ENCODE measurements around the gene FRAS1.

The FRAS1 gene

GRCh38 chr4:78336093-78336943, 279.2 kb downstream of the FRAS1 start:
- DNase-seq = no peak

- DNase-seq = no peak
Measured at GRCh38 chr4:78337244-78338020, 280.3 kb downstream of the FRAS1 start.

- DNase-seq = no peak
Measured at GRCh38 chr4:78342125-78342524, 285.0 kb downstream of the FRAS1 start.

GRCh38 chr4:78343682-78344081, 286.6 kb downstream of the FRAS1 start:
- DNase-seq = no peak

GRCh38 chr4:78345237-78345636, 288.1 kb downstream of the FRAS1 start:
- DNase-seq = no peak

GRCh38 chr4:78346222-78346621, 289.1 kb downstream of the FRAS1 start:
- no peak for DNase-seq

GRCh38 chr4:78347527-78347926, 290.4 kb downstream of the FRAS1 start:
- no peak for DNase-seq

GRCh38 chr4:78353921-78354320, 296.8 kb downstream of the FRAS1 start:
- no peak for DNase-seq

GRCh38 chr4:78354782-78355181, 297.7 kb downstream of the FRAS1 start:
- DNase-seq = no peak

GRCh38 chr4:78355306-78355705, 298.2 kb downstream of the FRAS1 start:
- no peak for DNase-seq

GRCh38 chr4:78356251-78356786, 299.2 kb downstream of the FRAS1 start:
- DNase-seq = no peak

GRCh38 chr4:78357122-78357521, 300.0 kb downstream of the FRAS1 start:
- DNase-seq = no peak

- no peak for DNase-seq
Measured at GRCh38 chr4:78360466-78360865, 303.3 kb downstream of the FRAS1 start.

GRCh38 chr4:78361621-78362120, 304.5 kb downstream of the FRAS1 start:
- no peak for DNase-seq

GRCh38 chr4:78362310-78362709, 305.2 kb downstream of the FRAS1 start:
- DNase-seq = no peak

- no peak for DNase-seq
Measured at GRCh38 chr4:78363031-78363570, 306.0 kb downstream of the FRAS1 start.

GRCh38 chr4:78369679-78370078, 312.6 kb downstream of the FRAS1 start:
- DNase-seq = no peak

- DNase-seq = no peak
Measured at GRCh38 chr4:78370631-78371372, 313.7 kb downstream of the FRAS1 start.

- DNase-seq = no peak
Measured at GRCh38 chr4:78372355-78372988, 315.3 kb downstream of the FRAS1 start.

GRCh38 chr4:78377555-78377954, 320.4 kb downstream of the FRAS1 start:
- no peak for DNase-seq

GRCh38 chr4:78379040-78379439, 321.9 kb downstream of the FRAS1 start:
- DNase-seq = no peak

Measured in activated CD4-positive, alpha-beta T cell treated with anti-CD3 and anti-CD28 coated beads, Interleukin-2, amount 50 U/mL, for 16 hours (primary cell).